22Rv1 (cell line): Measurements from ENCODE around the gene LAMA5.

Source experiments
- CTCF ChIP-seq: fragments of 450-650 bp; IDR thresholded peaks from 2 replicates; pipeline ENCODE4 v1.5.1; 2017; ENCODE audit warnings: mild to moderate bottlenecking
- ZFX ChIP-seq: fragments of 450-650 bp; IDR thresholded peaks from 2 replicates; pipeline ENCODE4 v1.6.1; 2017; ENCODE audit warnings: antibody characterized with exemption, borderline replicate concordance

- TF ChIP-seq CTCF (no peak), ZFX (no peak)
Observed at GRCh38 chr20:62331347-62331746, 35.8 kb downstream of the LAMA5 start.
